Measurements from ENCODE around the gene TTLL7. TPM values are rescaled to one million over a fixed set of nuclear protein-coding genes. Genes with fewer than 3 reads are reported as not detected.

The TTLL7 gene
- total RNA-seq, 1 experiment from 2014 or later = 7.9 TPM

GRCh38 chr1:83910461-83910860, 88.5 kb downstream of the TTLL7 start (continued):
- no peak for TF ChIP-seq ARID4B (CRISPR knock-in tag; IDR thresholded peaks at IDR 0.05; ENCODE audit: borderline replicate concordance)
- no peak for TF ChIP-seq SMAD4 (CRISPR knock-in tag; IDR thresholded peaks at IDR 0.05)

GRCh38 chr1:83909687-83910086, 89.2 kb downstream of the TTLL7 start:
- Mint-ChIP-seq H3K4me1 (no peaks in the 10 kb centered on the region; the same call in 1 of the 2 replicates), H3K27me3 (ENCODE audit: low read depth) (no peaks in the 10 kb centered on the region), H3K36me3 (no peaks in the 10 kb centered on the region; the same call in 1 of the 2 replicates), H3K4me3 (no peak overlapping the region), H3K9me3 (peaks cover 1% of the 10 kb centered on the region), H3K27ac (no peak overlapping the region; the same call in 1 of the 2 replicates)
- ChIA-PET POLR2A (interaction anchor here (0.6 kb wide), 1 partner anchor 828 kb away, joined by 3 read pairs; no protein-coding TSS in a partner anchor), CTCF (no interaction called here)
- ATAC-seq (no peak), DNase-seq (ENCODE audit: low spot score) (no peak)
- TF ChIP-seq ZNF512 (CRISPR knock-in tag; IDR thresholded peaks at IDR 0.05; ENCODE audit: borderline replicate concordance) (no peak), TCF7 (CRISPR knock-in tag; IDR thresholded peaks at IDR 0.05; ENCODE audit: low read depth) (no peak), NFYB (CRISPR knock-in tag; conservative IDR thresholded peaks at IDR 0.05; ENCODE audit: low read depth) (no peak), SOX15 (CRISPR knock-in tag; IDR thresholded peaks at IDR 0.05) (no peak), GABPB1 (CRISPR knock-in tag; IDR thresholded peaks at IDR 0.05) (no peak), MLX (CRISPR knock-in tag; IDR thresholded peaks at IDR 0.05) (no peak), E2F5 (CRISPR knock-in tag; IDR thresholded peaks at IDR 0.05) (no peak), OVOL2 (CRISPR knock-in tag; IDR thresholded peaks at IDR 0.05; ENCODE audit: borderline replicate concordance) (no peak), ZSCAN18 (CRISPR knock-in tag; IDR thresholded peaks at IDR 0.05) (no peak), E2F4 (CRISPR knock-in tag; IDR thresholded peaks at IDR 0.05; ENCODE audit: borderline replicate concordance, low read depth) (no peak), FOXK1 (CRISPR knock-in tag; IDR thresholded peaks at IDR 0.05) (no peak), IRF2 (CRISPR knock-in tag; IDR thresholded peaks at IDR 0.05; ENCODE audit: borderline replicate concordance, low read depth) (no peak), MYBL2 (CRISPR knock-in tag; IDR thresholded peaks at IDR 0.05) (no peak), PRRX2 (CRISPR knock-in tag; IDR thresholded peaks at IDR 0.05) (no peak), KAT7 (CRISPR knock-in tag; IDR thresholded peaks at IDR 0.05; ENCODE audit: borderline replicate concordance) (no peak), ATF1 (CRISPR knock-in tag; IDR thresholded peaks at IDR 0.05) (no peak)

Data from WTC11 (cell line).